Activated CD4-positive, CD25-positive, alpha-beta regulatory T cell treated with anti-CD3 and anti-CD28 coated beads, Interleukin-2, amount 50 U/mL, for 24 hours (primary cell): Measurements from ENCODE around the gene NCLN.
"Not testable (repeated sequence)": the region's sequence is repeated elsewhere in the genome, so short reads cannot be mapped to it uniquely, and the experiment has no call there.

Experiments
- ATAC-seq, 2 donors: fragments of 150-1000 bp; cut with Tn5 transposase; one replicate each; pipeline ENCODE4 v1.10.0; 2021; ENCODE audit warnings: mild to moderate bottlenecking in 1 of 2, moderate library complexity in 1 of 2

The NCLN gene

DNA sequence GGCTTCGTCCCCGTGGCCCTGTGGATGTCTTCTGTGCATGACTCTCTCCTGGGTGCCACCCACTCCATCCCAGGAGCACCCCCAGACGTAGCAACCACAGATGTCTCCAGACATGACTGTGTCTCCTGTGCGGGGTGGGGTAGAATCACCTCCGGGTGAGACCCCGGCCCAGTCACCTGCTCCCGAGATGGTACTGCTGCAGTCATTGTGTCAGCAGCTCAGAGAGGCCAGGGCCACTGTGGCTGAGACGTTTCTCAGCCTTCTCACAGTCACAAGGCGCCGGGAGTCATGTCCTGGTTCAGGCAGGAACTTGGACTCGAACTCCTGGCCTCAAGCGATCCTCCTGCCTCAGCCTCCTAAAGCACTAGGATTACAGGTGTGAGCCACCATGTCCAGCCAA is 16.6 kb downstream of the NCLN start:
- no peak for ATAC-seq

DNA sequence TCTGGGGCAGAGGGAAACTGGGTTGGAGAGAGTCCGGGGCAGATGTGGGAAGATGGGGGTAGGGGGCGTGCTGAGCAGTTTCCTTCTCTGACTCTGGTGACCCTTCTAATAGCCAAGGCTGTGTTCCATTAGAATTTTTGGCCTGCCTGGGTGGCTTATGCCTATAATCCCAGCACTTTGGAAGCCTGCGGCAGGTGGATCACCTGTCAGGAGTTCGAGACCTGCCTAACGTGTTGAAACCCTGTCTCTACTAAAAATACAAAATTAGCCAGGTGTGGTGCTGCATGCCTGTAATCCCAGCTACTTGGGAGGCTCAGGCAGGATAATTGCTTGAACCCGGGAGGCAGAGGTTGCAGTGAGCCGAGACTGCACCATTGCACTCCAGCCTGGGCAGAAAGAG is 17.2 kb downstream of the NCLN start:
- not testable (repeated sequence) for ATAC-seq

DNA sequence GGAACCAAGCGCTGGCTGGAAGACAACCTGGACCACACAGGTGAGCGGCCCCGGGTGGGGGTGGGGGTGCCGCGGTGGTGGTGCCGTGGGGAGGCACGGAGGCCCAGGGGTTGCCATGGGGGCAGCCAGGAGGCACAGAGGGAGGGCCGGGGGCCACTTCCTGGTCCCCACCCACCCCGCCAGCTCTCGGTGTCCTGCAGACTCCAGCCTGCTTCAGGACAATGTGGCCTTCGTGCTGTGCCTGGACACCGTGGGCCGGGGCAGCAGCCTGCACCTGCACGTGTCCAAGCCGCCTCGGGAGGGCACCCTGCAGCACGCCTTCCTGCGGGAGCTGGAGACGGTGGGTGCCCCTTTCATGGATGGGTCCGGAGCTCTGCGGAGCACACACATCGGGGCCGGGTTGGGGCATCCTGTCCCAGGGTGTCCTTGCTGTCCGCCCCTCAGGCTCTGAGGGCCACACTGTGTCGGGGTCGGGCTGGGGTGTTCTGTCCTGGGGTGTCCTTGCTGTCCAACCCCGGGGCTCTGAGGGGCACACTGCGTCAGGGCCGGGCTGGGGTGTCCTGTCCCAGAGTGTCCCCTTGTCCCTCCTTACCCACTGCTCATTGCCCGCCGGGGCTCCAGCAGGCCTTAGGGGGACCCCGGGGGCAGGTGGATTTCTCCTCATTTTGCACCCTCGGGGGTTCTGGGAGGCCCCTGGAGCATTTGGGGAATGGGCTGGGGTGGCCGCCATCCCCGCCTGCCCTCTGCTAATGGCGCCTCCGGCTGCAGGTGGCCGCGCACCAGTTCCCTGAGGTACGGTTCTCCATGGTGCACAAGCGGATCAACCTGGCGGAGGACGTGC is 18.3 kb downstream of the NCLN start:
- ATAC-seq = no peak

DNA sequence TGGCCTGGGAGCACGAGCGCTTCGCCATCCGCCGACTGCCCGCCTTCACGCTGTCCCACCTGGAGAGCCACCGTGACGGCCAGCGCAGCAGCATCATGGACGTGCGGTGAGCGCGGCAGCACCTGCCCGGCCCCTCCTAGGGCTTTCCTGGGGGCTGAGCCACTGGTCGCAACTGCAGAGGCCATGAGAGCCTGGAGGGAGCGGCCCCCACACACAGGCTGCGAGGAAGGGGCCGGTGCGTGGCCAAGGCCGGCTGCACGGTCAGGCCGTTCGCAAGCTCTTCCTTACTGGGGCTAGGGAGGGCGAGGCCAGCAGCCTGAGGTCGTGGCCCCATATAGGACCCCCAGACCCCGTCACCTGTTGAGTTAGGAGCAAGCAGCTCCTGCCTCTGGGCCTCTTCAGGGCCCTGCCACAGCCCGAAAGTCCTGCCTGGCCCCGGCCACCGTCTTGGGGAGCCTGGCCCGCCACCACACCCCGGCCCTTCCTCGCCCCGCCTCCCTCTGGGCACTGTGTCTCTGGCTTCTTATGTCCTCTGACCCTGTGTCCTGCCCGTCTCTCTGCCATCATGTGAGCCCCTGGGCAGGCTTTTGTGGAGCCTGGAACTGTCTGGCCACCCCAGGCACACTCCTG is 19.0 kb downstream of the NCLN start:
- no peak for ATAC-seq

DNA sequence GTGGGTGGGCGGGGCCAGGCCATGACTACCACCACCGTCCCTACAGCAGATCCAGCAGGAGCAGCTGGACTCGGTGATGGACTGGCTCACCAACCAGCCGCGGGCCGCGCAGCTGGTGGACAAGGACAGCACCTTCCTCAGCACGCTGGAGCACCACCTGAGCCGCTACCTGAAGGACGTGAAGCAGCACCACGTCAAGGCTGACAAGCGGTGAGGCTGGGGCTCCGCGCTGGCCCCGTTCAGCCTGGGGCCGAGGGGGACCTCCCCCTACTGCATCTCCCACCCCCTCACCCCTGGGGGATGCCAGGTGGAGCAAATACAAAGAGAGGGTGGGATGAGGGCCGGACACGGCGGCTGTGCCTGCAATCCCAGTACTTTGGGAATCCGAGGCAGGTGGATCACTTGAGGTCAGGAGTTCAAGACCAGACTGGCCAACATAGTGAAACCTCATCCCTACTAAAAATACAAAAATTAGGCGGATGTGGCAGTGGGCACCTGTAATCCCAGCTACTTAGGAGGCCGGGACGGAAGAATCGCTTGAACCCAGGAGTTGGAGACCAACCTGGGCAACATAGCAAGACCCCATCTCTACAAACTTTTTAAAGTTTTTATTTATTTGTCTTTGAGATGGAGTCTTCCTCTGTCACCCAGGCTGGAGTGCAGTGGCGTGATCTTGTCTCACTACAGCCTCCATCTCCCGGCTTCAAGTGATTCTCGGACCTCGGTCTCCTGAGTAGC is 20.7 kb downstream of the NCLN start:
- ATAC-seq = no peak

DNA sequence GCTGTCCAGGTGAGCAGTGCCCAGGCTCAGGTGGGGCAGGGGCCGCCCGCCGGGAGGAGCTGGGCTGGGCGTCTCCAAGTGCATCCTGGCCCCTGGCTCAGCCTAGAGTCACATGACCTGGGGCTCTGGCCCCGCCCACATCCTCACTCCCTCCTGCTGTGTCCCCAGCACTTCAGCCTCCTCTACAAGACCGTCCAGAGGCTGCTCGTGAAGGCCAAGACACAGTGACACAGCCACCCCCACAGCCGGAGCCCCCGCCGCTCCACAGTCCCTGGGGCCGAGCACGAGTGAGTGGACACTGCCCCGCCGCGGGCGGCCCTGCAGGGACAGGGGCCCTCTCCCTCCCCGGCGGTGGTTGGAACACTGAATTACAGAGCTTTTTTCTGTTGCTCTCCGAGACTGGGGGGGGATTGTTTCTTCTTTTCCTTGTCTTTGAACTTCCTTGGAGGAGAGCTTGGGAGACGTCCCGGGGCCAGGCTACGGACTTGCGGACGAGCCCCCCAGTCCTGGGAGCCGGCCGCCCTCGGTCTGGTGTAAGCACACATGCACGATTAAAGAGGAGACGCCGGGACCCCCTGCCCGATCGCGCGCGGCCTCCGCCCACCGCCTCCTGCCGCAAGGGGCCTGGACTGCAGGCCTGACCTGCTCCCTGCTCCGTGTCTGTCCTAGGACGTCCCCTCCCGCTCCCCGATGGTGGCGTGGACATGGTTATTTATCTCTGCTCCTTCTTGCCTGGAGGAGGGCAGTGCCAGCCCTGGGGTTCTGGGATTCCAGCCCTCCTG is 21.9 kb downstream of the NCLN start:
- ATAC-seq = no peak

DNA sequence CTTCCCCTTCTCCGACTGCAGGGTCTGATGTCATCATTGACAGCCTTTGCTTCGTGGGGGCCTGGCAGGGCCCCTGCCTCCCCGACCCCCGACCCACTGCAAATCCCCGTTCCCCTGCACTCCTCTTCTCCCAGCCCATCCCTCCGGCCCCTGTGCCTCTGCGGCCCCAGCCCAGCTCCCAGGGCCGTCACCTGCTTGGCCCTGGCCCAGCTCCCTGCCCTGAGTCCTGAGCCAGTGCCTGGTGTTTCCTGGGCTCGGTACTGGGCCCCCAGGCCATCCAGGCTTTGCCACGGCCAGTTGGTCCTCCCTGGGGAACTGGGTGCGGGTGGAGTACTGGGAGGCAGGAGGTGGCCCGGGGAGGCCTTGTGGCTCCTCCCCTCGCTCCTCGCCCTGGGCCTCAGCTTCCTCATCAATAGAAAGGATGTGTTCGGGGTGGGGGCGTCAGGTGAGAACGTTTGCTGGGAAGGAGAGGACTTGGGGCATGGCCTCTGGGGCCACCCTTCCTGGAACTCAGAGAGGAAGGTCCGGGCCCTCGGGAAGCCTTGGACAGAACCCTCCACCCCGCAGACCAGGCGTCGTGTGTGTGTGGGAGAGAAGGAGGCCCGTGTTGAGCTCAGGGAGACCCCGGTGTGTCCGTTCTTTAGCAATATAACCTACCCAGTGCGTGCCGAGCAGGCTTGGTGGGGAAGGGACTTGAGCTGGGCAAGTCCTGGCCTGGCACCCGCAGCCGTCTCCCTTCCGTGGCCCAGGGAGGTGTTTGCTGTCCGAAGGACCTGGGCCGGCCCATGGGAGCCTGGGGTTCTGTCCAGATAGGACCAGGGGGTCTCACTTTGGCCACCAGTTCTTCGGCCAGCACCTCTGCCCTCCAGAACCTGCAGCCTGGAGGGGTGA is 22.8 kb downstream of the NCLN start:
- ATAC-seq = no peak

DNA sequence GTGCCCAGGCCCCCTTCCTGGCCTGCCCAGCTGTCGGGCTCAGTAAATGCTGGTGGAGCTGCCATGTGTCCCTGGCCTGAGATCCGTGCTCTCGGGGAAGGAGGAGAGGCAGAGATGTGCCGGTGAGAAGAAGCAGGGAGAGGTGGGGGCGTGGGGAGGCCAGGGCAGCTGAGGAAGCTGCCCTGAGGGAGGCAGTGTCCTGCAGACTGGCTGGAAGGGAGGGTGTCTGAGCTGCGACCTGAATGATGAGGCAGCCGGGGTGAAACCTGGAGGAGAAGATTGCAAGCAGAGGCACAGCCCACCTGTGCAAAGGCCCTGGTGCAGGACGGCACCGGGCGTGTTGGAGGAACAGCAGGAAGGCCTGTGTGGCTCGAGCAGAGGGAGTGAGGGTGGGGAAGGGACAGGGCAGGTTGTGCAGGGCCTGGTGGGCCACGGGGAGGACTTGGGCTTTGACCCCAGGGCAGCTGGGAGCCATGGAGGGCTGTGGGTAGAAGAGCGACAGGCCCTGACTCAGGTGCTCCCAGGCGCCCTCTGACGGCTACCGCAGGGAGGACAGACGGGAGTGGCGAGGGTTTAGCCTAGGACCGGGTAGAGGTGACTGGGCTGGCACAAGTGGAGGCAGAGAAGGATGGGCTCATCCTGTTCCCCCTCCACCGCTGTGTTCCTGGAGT is 24.8 kb downstream of the NCLN start:
- ATAC-seq = peak; percentile 87 to 88

DNA sequence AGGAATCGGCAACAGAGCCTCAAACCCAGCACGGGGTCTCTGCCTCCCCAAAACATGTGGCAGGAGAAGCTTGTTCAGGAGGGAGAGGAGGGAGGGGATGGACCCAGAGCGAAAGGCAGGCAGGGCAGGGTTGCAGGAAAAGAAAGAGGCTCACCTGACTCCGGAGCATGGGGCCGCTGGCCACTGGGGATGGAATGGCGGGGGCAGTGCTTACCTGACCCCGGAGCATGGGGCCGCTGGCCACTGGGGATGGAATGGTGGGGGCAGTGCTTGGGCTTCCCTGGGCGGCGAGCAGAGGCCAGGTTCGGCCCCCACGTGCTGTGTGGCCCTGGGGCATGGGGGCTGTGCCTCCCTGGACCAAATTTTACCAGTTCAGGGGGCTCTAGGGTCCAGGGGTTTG is 25.5 kb downstream of the NCLN start:
- ATAC-seq = no peak

DNA sequence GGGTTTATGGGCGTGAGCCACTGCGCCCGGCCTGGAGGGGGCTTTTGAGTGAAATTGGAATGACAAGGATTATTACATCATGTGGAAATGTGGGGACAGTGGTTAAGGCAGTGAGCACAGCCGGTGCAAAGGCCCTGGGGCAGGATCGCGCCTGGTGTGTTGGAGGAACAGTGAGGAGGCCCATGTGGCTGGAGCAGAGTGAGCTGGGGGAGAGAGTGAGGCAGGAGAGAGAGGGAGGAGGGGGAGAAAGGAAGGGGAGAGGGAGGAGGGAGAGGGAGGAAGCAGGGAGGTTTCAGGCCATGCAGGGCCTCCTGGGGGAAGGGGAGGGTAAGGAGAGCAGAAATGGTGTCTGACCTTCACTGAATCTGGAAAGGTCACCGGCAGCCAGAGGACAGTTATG is 27.4 kb downstream of the NCLN start:
- ATAC-seq = no peak

DNA sequence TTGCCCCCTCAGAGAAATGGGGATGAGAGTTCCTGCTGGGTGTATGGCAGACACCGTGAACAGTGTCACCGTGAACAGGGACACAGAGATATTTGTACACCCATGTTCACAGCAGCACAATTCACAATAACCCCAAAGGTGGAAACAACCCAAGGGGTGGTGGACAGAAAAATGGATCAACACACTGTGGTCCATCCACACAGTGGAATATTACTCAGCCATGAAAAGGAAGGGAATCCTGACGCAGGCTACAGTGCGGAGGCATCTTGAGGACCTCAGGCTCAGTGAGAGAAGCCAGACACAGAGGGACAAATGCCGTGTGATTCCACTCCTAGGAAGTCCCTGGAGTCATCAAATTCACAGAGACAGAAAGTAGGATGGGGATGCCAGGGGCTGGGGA is 31.1 kb downstream of the NCLN start:
- ATAC-seq = no peak

DNA sequence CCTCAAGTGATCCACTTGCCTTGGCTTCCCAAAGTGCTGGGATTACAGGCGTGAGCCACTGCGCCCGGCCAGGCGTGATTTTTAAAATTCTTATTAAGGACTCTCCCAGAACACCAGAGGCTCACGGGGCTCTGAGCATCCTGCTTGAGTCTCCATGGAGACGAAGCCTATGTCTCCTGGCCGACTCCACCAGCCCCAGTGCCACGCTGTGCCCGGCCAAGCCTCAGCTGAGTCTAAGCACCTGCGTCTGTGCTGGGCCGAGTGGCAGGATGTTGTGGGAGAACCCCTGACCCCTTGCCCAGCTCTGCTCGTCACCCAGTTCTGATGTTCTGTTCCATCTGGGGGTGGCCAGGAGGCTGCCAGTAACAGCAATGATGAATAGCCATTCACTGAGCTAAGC is 34.8 kb downstream of the NCLN start:
- ATAC-seq = no peak

DNA sequence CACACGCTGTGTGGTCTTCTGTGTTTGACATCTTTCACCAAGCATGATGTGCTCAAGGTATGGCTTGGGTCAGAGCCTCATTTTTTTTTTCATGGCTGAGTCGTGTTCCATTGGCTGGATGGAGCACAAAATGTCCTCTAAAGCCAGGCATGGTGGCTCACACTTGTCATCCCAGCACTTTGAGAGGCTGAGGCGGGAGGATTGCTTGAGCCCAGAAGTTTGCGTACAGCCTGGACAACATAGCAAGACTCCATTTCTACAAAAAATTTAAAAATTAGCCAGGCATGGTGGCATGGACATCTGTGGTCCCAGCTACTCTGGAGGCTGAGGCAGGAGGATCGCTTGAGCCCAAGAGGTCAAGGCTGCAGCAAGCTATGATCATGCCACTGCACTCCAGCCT is 35.8 kb downstream of the NCLN start:
- not testable (repeated sequence) for ATAC-seq

DNA sequence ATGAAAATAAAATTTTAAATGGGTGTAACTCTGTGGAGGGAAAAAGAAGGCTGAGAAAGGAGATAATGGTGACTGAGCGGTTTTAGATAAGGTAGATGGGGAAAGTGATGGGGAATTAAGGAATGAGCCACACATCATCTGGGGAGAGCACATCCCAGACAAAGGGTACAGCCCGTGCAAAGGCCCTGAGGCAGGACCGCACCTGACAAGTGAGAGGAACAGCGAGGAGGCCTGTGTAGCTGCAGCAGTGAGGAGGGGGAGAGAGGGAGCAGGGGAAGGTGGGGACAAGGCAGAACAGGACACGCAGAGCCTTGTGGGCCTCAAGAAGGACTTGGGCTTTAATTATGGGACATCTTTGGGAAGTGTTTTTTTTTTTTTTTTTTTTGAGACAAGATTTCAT is 37.0 kb downstream of the NCLN start:
- no peak for ATAC-seq

DNA sequence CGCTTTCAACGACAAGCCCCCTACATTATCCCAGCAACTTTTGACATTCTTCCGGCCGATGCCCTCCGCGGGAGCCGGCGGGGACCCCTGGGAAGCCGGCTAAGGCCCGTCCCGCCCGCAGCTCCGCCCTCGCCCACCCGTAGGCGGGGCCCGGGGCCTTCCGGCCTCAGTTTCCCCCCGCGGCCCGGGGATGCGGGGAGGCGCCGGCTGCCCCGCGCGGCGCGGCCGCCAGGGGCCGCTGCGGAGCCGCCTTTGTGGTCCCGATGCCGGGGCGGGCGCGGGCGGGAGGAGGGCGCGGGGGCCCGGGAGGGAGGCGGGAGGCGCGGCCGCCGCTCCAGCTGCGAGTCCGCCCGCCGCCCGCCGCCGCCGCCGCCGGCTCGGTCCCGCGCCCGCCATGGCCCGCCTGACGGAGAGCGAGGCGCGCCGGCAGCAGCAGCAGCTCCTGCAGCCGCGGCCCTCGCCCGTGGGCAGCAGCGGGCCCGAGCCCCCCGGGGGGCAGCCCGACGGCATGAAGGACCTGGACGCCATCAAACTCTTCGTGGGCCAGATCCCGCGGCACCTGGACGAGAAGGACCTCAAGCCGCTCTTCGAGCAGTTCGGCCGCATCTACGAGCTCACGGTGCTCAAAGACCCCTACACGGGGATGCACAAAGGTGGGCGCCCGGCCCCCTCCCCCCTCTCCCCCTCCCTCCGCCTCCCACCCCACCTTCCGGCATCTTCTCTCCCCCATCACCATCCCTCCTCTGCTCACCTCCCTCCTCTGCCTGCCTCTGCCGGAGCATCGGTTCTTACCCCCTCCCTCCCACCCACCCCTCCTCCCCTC is 38.8 kb downstream of the NCLN start, which contains the start of gene CELF5:
CELF5 (plus strand) TSS at position 316 of the 823 bp plus-strand sequence; CDS start at position 395, 79 bp downstream.
- peak; percentile 55 to 58 for ATAC-seq

DNA sequence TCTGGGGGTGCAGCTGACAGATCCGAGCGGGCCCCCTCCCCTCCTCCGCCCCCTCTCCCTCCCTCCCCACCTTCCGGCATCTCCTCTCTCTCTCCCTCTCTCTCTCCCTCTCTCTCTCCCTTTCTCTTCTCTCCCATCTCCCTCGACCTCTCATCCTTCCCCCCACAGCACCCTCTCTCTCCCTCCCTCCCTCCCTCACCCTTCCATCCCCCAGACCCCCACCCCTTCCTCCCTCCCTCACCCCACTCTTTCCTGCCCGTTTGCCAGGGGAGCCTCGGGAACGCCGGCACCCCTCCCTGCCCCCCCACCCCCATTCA is 39.4 kb downstream of the NCLN start:
- no peak for ATAC-seq

DNA sequence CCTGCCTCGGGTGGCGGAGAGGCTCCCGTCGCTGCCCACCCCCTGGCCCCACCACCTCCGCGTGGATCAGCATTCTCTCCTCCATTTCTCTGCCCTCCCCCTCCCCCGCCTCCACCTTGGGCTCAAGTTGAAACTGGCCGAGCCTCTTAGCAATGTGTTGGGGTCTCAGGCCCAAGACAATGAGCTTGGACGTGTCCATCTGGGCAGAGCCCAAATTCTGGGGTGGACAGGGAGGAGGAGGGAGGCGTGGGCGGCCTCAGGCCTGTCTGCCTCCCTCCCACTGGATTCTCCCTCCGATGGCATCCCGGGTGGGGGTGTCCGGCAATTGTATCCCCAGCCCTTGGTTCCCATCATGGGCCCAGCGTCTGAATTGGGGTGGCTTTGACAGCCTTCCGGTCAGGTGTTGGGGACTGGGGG is 40.0 kb downstream of the NCLN start:
- ATAC-seq = no peak

DNA sequence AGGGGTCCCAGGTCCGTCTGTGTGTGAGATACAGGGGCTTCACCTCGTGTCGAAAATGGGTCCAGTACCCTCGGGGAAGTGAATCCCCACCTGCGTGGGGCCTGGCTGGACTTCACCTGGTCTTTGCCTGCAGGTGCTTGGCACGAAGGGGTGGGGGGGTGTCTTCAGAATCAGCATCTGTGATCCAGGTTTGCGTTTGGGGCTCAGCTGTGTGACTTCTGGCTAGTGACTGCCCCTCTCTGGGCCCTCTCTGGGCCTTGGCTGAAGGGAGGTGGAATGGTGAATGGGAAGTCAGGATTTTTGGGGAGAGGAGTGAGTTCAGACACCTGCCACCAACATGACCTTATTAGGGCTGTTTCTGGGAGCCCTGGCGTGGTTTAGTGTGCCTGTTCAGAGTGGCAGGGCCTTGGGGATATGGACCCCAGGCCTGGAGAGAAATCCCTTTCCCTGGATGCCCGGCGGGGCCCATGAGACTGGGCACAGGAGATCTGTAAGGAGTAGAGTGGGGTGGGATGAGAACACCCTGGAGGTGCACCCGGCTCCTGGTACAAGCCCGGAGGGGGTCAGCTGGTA is 41.4 kb downstream of the NCLN start:
- no peak for ATAC-seq

DNA sequence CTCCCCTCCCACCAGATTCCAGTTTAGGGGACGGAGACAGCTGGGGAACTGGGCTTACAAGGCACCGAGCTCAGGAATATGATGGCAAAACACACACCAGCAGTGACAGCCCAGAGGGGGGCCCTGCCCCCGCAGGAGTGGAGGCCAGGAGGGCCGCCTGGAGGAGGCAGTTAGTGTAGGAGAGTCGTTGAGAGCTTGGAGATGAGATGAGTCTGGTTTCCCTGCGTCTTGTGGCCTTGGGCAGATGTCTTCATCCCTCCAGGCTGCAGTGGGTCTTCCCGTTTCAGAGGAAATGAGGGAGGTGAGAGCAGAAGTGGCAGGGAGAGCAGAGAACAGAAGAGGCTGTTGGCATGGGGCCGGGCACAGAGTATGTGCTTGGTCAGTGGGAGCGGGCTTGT is 43.6 kb downstream of the NCLN start:
- no peak for ATAC-seq

DNA sequence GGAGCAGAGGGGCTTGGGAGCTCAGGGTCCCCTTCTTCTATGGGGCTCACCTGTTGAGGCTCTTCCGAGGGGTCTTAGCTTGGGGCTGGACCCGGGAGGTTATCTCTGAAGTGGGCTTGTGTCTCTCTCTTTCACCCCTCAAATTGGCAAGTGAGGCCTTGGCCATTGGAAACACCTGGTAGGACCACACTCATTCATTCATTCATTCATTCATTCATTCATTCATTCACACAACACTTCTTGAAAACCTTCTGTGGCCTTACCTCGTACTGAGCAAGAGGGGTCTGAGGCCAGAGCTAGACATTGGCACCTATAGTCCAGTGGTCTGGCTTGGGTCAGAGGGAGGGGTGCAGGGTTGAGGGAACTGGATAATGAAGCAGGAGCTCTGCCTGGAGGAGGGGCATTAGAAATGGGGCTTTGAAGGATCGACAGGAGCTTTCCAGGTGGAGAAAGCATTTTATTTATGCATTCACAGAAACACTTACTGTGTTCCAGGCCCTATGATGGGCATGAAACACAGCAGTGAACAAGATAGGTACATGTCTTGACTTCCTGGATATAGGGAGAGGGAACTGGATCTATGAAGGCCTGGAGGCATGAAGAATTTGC is 44.3 kb downstream of the NCLN start:
- no peak for ATAC-seq
